Neural progenitor cell (in vitro differentiated cells): ENCODE data around the gene DHX34. TPM values are rescaled to one million over a fixed set of nuclear protein-coding genes. Genes with fewer than 3 reads are reported as not detected.
"Not testable (repeated sequence)": the region's sequence is repeated elsewhere in the genome, so short reads cannot be mapped to it uniquely, and the experiment has no call there.

Source experiments
- DNase-seq: peaks from one replicate; pipeline ENCODE4 v3.0.0-alpha.2; 2016; ENCODE audit warnings: low spot score
- H2AFZ ChIP-seq: fragments of 200-600 bp; sonication (generic); replicated peaks from 2 replicates; pipeline ENCODE4 v1.6.1; 2016; ENCODE audit warnings: antibody characterized with exemption
- H3F3A ChIP-seq: fragments of 200-600 bp; sonication (generic); 2 replicates; pipeline ENCODE4 v1.6.1; 2016; ENCODE audit warnings: antibody characterized with exemption, low read depth
- H3K27ac ChIP-seq: fragments of 200-600 bp; sonication (generic); 2 replicates; pipeline ENCODE4 v1.5.1; 2016; ENCODE audit warnings: mild to moderate bottlenecking
- H3K27me3 ChIP-seq: fragments of 200-600 bp; sonication (generic); 2 replicates; pipeline ENCODE4 v1.6.1; 2016; ENCODE audit warnings: mild to moderate bottlenecking, moderate library complexity
- H3K36me3 ChIP-seq: fragments of 200-600 bp; sonication (generic); 2 replicates; pipeline ENCODE4 v1.5.1; 2016
- H3K4me1 ChIP-seq: fragments of 200-600 bp; sonication (generic); 2 replicates; pipeline ENCODE4 v1.6.1; 2016; ENCODE audit warnings: mixed run types
- H3K4me2 ChIP-seq: fragments of 200-600 bp; sonication (generic); 2 replicates; pipeline ENCODE4 v1.6.1; 2016
- H3K4me3 ChIP-seq: fragments of 200-600 bp; sonication (generic); 2 replicates; pipeline ENCODE4 v1.5.1; 2016
- H3K79me2 ChIP-seq: fragments of 200-600 bp; sonication (generic); 2 replicates; pipeline ENCODE4 v1.6.1; 2016; ENCODE audit warnings: low read depth
- H3K9ac ChIP-seq: fragments of 200-600 bp; sonication (generic); 2 replicates; pipeline ENCODE4 v1.6.1; 2016
- H3K9me3 ChIP-seq: fragments of 200-600 bp; sonication (generic); 2 replicates; pipeline ENCODE4 v1.5.1; 2016; ENCODE audit warnings: low read depth
- H4K20me1 ChIP-seq: fragments of 200-600 bp; sonication (generic); 2 replicates; pipeline ENCODE4 v1.6.1; 2016; ENCODE audit warnings: low read depth
- H3K27ac Mint-ChIP-seq: 3 replicates; pipeline ENCODE4 v1.8.0; 2021; ENCODE audit warnings: mixed read lengths
- H3K27me3 Mint-ChIP-seq: 2 replicates; pipeline ENCODE4 v1.8.0; 2022; ENCODE audit warnings: low read depth, mild to moderate bottlenecking, inconsistent platforms, moderate library complexity, mixed read lengths; ENCODE audit not compliant: insufficient read depth
- H3K36me3 Mint-ChIP-seq: 3 replicates; pipeline ENCODE4 v1.8.0; 2021; ENCODE audit warnings: mixed read lengths
- H3K4me1 Mint-ChIP-seq: 3 replicates; pipeline ENCODE4 v1.8.0; 2021; ENCODE audit warnings: mixed read lengths
- H3K4me3 Mint-ChIP-seq: 3 replicates; pipeline ENCODE4 v1.8.0; 2021; ENCODE audit warnings: mild to moderate bottlenecking, moderate library complexity, mixed read lengths
- H3K9me3 Mint-ChIP-seq: 3 replicates; pipeline ENCODE4 v1.8.0; 2020; ENCODE audit warnings: mixed read lengths
- CTCF ChIP-seq: fragments of 200-600 bp; sonication (generic); IDR thresholded peaks from 2 replicates; pipeline ENCODE4 v1.5.1; 2017; ENCODE audit warnings: antibody characterized with exemption, mild to moderate bottlenecking
- EZH2 ChIP-seq: fragments of 200-600 bp; sonication (generic); IDR thresholded peaks from 2 replicates; pipeline ENCODE4 v1.6.1; 2017; ENCODE audit warnings: antibody characterized with exemption, mild to moderate bottlenecking, moderate library complexity
- EZH2phosphoT487 ChIP-seq: fragments of 200-600 bp; sonication (generic); IDR thresholded peaks from 2 replicates; pipeline ENCODE4 v1.6.1; 2017; ENCODE audit warnings: antibody characterized with exemption
- total RNA-seq: library from RNA; depleted of rRNA; stranded (reverse); fragments of >200 nt; gene quantifications from 2 replicates; pipeline ENCODE4 v1.2.3, GENCODE V29; 2015; ENCODE audit warnings: low replicate concordance

Gene DHX34
- total RNA-seq, 1 donor from 2014 or later, result 12.3 TPM

GRCh38 chr19:47362321-47362720, 13.2 kb downstream of the DHX34 start:
- Histone ChIP-seq H3K9ac (no peak overlapping the region), H3F3A (no peaks in the 10 kb centered on the region), H2AFZ (no peak overlapping the region), H3K36me3 (no peaks in the 10 kb centered on the region), H4K20me1 (no peaks in the 10 kb centered on the region), H3K27me3 (no peaks in the 10 kb centered on the region), H3K4me2 (no peak overlapping the region), H3K79me2 (no peaks in the 10 kb centered on the region), H3K4me3 (no peak overlapping the region), H3K4me1 (no peaks in the 10 kb centered on the region), H3K27ac (no peak overlapping the region), H3K9me3 (no peaks in the 10 kb centered on the region)
- Mint-ChIP-seq H3K4me1 (no peaks in the 10 kb centered on the region), H3K4me3 (no peak overlapping the region), H3K36me3 (peaks cover 22% of the 10 kb centered on the region), H3K27me3 (no peaks in the 10 kb centered on the region), H3K9me3 (no peaks in the 10 kb centered on the region), H3K27ac (no peak overlapping the region)
- DNase-seq, result no peak
- TF ChIP-seq CTCF (no peak), EZH2phosphoT487 (no peak), EZH2 (no peak)

- H3F3A ChIP-seq, result no peaks in the 10 kb centered on the region
- H3K79me2 ChIP-seq, result no peaks in the 10 kb centered on the region
- no peak overlapping the region for H2AFZ ChIP-seq
- Mint-ChIP-seq H3K9me3 (no peaks in the 10 kb centered on the region), H3K27me3 (no peaks in the 10 kb centered on the region), H3K4me3 (no peak overlapping the region), H3K36me3 (peaks cover 17% of the 10 kb centered on the region), H3K4me1 (no peaks in the 10 kb centered on the region), H3K27ac (no peak overlapping the region)
- H3K4me1 ChIP-seq, result no peaks in the 10 kb centered on the region
- H3K36me3 ChIP-seq, result no peaks in the 10 kb centered on the region
- H3K27me3 ChIP-seq, result no peaks in the 10 kb centered on the region
- no peak for TF ChIP-seq CTCF
- no peak for TF ChIP-seq EZH2phosphoT487
- TF ChIP-seq EZH2, result no peak
- H4K20me1 ChIP-seq, result no peaks in the 10 kb centered on the region
- no peak overlapping the region for H3K4me3 ChIP-seq
- H3K4me2 ChIP-seq, result no peak overlapping the region
- H3K9ac ChIP-seq, result no peak overlapping the region
- peak; percentile 28 for DNase-seq
- H3K9me3 ChIP-seq, result no peaks in the 10 kb centered on the region
- no peak overlapping the region for H3K27ac ChIP-seq
These were observed 14.8 kb downstream of the DHX34 start for GRCh38 chr19:47363758-47364531.

- H3K4me3 Mint-ChIP-seq, H3K27me3 ChIP-seq, H3K4me1 Mint-ChIP-seq, H3K9me3 ChIP-seq, H3K79me2 ChIP-seq, H4K20me1 ChIP-seq, DNase-seq, H3K36me3 ChIP-seq, H2AFZ ChIP-seq, H3K4me1 ChIP-seq, H3K9ac ChIP-seq, H3K27ac Mint-ChIP-seq, H3F3A ChIP-seq, H3K9me3 Mint-ChIP-seq, H3K4me3 ChIP-seq, H3K27me3 Mint-ChIP-seq, H3K27ac ChIP-seq, H3K4me2 ChIP-seq: not testable (repeated sequence)
- H3K36me3 Mint-ChIP-seq, result peaks cover 21% of the 10 kb centered on the region
These were observed 16.3 kb downstream of the DHX34 start for GRCh38 chr19:47365455-47365854.

GRCh38 chr19:47370045-47370611, 21.0 kb downstream of the DHX34 start:
- H3K79me2 ChIP-seq, result no peaks in the 10 kb centered on the region
- no peaks in the 10 kb centered on the region for H3K36me3 ChIP-seq
- H2AFZ ChIP-seq, result no peak overlapping the region

More at GRCh38 chr19:47370045-47370611, 21.0 kb downstream of the DHX34 start:
- no peak for DNase-seq
- Histone ChIP-seq H3K27ac (no peak overlapping the region), H3K4me2 (no peak overlapping the region), H3F3A (no peaks in the 10 kb centered on the region), H3K4me1 (no peaks in the 10 kb centered on the region), H4K20me1 (no peaks in the 10 kb centered on the region), H3K9me3 (no peaks in the 10 kb centered on the region), H3K27me3 (no peaks in the 10 kb centered on the region), H3K9ac (no peak overlapping the region), H3K4me3 (no peak overlapping the region)
- peak overlapping the region; percentile 42 for H3K4me3 Mint-ChIP-seq
- H3K36me3 Mint-ChIP-seq, result peaks cover 16% of the 10 kb centered on the region
- H3K9me3 Mint-ChIP-seq, result no peaks in the 10 kb centered on the region
- H3K27me3 Mint-ChIP-seq, result peaks cover 3% of the 10 kb centered on the region
- no peak overlapping the region for H3K27ac Mint-ChIP-seq
- no peaks in the 10 kb centered on the region for H3K4me1 Mint-ChIP-seq
- TF ChIP-seq CTCF, result no peak
- TF ChIP-seq EZH2, result no peak
- TF ChIP-seq EZH2phosphoT487, result no peak
